Measurements from ENCODE around the gene NLRP6.

NLRP6 gene

DNA sequence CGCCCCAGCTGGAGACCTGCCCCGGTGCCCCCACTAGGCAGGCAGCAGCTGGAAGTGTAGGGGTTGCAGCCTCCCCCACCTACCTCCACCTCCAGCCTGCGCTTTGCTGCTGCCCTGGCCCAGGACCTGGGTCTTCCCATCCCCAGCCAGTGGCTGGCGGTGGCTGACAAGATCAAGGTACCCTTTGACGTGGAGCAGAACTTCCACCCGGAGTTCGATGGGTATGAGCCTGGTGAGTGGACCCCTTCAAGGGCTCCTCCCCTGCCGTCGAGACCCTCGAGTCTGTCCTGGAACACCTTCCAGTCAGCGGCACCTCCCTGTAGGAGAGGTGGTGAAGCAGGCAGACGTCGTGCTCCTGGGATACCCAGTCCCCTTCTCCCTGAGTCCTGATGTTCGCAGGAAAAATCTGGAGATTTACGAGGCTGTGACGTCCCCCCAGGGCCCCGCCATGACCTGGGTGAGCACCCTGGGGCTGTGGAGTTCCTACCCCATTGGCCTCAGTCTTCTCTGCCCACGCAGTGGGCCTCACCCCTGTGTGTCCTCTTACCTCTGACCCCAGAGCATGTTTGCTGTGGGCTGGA is 15.2 kb downstream of the NLRP6 start:
- DNase-seq (ENCODE audit: low read depth in 2 of 2): no peak

DNA sequence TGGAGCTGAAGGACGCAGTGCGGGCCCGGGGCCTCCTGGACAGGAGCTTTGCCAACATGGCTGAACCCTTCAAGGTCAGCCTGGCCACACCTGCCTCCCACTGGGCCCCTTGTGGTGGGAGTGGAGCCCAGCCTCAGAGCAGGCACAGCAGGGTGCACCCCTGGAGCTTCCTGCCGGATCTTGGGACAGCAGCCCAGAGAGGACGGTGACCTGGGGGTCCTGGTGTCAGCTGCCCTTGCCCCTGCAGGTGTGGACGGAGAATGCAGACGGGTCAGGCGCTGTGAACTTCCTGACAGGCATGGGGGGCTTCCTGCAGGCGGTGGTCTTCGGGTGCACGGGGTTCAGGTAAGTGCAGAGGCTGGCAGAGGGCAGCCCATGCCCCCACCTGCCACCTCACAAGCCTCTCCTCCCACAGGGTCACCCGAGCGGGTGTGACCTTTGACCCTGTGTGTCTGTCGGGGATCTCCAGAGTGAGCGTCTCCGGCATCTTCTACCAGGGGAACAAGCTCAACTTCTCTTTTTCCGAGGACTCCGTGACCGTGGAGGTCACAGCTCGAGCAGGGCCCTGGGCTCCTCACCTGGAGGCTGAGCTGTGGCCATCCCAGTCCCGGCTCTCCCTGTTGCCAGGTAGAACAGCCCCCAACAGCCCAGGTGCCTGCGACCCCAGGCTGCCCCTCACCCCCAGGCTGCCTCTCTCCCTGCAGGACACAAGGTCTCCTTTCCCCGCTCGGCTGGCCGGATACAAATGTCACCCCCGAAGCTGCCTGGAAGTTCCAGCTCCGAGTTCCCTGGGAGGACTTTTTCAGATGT is 15.8 kb downstream of the NLRP6 start:
- DNase-seq (ENCODE audit: low read depth in 2 of 2): no peak

DNA sequence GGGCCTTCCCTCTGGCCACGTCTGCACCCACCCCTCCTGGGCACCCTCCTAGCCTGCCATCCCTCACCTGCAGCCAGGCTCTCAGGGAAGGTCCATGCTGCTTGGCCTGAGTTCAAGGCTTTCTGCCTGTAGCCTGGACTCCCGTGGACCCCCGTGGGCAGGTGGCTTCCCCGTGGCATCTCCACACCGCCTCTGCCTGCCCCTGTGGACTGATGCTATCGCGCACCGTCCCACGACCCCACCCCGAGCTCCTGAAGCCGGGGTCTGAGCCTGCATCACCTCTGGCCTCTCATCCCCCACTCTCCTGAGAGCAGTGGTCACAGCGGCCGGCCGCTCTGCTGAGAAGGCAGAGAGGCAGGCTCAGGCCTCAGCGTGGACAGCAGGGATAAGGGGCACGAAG is 16.6 kb downstream of the NLRP6 start:
- no peak for DNase-seq (ENCODE audit: low read depth in 2 of 2)

DNA sequence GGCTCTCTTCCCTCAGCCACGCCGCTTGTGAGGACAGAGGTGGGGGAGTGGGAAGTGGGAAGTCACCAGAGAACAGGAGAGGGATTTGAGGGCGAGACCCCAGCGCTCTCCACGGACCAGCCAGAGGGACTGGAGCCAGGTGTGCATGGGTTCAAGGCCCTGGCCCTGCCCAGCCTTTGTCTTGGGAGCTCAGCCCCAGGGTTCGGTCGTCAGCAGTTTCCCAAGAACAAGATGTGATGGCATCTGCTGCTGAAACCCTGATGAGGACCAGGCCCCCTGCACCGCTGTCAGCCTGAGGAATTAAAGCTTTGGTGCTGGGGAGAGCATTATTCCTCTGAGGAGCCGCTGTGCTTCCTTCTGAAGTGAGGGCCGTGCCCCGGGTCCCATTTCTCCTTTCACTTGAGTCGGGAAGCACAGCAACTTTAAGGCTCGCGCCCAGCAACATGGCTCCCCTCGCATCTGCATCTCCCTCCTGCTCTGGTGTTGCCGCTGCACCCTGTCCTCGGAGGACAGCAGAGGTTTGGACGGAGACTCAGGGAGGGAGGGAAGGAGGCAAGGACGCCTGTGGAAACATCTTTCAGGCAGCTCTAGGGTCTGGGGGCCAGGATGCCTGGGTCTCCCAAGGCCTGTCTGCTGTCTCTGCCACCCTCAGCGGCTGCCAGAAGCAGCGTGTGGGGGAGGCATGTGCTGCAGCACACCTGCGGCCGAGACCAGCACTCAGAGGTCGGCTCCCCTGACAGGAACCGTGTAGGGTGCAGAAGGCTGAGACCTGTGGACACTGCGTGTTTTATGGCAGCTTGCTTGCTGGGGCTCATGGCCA is 17.4 kb downstream of the NLRP6 start:
- no peak for DNase-seq (ENCODE audit: low read depth in 2 of 2)

DNA sequence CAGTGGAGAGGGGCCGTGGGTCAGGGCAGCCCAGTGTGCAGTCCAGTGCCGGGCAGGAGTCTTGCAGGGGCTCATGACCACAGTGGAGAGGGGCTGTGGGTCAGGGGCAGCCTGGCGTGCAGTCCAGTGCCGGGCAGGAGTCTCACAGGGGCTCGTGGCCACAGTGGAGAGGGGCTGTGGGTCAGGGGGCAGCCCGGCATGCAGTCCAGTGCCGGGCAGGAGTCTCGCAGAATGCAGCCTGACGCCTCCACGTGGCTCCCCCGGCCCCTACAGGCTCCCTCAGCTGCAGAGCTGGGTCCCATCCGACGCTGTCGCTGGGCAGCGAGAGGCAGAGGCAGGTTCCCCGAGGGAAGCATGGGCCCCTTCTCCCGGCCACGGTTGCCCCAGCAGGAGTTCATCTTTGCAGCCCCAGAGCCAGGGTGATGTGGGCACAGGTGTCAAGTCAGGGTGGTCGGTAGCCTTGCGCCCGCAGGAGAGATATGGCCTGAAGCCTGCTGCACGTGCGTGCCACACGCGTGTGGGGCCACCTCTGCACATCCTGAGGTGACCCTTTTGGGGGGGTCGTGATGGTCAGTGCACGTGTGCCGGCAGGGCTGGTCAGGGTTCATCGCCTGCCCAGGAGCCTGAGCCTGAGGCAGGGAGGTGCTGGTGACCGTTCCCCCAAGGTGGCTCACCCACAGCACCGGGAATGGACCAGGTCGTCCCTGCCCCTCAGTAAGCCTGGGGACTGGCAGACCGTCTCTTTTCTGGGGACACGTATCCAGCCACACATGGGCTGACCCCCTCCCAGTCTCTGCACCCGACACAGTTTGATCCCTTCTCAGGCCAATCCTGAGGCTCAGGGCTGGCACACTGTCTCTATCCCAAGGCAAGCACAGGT is 18.2 kb downstream of the NLRP6 start:
- no peak for DNase-seq (ENCODE audit: low read depth in 2 of 2)

DNA sequence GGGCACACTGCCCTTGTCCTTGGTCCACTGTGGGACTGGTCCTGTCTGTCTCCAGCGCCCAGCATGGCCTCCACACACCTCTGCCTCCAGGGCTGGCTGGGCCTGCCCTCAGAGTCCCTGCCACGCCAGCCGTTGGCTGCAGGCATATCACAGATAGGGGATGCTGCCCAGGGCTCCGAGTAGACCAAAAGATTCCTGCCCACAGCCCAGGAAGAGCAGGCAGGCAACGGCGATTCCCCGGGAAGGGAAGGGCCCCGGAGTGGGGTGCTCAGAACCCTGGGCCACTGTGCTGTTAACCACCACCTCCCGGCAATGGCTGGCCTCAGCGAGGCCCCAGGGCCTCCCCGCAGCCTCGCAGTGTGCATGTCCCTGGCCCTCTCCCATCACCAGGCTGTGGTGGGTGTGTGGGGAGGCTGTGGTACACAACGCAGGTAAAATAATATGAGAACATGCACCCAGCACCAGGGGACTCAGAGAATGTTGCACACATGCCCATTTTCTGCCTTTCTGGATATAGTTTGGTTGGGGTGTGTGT is 18.9 kb downstream of the NLRP6 start:
- no peak for DNase-seq (ENCODE audit: low read depth in 2 of 2)

DNA sequence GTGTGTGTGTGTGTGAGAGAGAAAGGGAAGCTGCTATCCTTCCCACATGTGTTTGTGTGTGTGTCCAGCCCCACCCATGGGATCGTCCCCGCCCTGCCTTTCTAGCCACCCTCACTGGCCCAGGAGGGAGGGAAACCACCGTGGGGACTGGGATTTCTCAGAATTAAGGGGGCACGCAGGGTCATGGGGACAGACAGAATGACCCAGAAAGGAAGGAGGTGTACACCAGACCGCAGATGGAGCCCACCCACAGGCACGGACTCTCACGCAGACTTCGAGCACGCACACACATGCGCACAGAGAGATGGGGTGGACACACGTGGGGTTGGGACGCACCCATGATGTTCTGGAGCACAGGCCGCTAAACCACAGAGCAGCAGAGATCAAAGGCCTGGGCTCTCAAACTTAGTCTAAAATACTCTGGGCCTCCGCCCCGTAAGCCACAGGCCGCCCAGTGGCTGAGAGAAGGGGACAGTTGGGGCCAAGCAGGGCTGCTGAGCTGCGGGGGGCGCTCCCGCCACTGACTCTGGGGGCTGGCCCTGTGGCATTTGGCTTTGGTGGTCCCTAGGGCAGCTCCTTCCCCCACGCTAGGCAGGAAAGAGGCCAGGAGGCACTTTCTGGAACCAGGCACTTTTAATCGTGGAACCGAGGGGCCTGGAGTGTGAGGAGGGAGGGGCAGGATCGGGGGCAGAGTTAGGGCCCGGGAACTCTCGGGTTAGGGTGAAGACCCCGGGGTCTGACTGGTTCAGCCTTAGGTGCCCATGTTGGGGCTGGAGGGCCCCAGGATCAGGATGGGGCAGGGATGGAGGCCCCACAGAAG is 19.6 kb downstream of the NLRP6 start:
- no peak for DNase-seq (ENCODE audit: low read depth in 2 of 2)

DNA sequence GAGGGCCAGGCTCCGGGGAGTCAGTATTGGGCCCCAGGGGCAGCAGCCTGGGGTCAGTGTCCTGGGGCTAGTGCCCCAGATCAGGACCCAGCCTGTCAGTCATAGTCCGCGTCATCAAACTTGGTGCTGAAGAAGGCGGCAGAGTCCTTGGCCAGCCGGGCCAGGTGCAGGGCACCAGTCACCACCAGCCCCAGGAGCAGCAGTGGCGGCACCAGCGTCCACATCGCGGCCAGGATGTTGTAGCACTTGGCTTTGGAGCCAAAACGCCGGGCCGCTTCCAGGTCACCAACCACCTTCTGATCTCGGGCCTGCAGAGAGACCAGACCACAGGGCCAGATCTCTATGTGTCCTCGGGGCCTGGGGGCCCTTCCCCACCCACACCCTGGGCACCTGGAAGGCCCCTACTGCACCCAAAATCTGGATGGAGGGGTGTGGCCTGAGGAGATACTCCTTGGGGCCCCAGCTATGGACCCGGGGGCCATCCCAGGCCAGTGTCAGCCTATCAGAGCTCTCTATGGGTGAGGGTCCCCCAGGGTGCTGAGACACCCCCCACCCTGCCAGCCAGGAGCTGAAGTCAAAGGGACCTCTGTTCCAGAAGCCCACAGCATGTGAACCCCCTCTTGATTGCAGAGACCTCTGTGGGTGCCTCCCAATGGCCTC is 20.3 kb downstream of the NLRP6 start:
- no peak for DNase-seq (ENCODE audit: low read depth in 2 of 2)

DNA sequence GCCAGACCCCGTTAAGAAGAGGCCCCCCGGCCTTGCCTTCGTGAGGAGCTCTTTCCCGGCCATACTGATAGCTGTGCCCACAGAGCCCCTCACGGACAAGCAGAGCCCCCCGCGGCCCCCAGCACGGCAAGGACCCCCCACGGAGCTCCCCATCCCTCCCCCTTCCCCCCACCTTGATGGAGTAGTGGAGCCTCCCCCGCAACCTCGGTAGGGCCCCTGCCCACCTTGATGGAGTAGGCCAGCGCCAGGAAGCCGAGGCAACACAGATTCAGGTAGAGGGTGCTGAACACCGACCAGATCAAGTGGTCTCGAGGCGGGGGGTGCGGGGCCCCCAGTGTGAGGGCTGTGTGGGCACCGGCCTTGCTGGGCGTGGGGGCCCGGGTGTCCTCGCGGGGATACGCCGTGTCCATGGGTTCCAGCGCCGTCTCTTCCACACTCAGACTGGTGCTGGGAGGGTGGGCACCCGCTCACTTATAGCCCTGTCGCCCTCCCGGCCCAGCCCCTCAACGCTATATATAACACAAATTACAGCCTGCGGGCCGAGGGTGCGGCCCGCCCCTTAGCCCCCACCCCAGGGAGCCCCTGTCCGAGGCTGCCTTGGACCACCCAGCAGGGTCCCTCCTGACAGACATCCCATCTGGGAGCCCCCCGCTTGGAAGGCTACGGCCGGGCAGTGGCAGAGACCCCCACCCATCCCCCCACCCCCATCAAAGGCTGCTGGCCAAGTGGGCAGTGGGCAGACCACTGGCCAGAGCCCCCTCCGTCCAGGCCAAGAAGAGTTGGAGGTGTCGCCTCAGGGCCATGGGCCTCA is 21.1 kb downstream of the NLRP6 start, which contains the start of gene IFITM5:
IFITM5 (minus strand) TSS at position 446 of the 811 bp plus-strand sequence; CDS start at position 410, 36 bp downstream.
- DNase-seq (ENCODE audit: low read depth in 2 of 2): no peak

DNA sequence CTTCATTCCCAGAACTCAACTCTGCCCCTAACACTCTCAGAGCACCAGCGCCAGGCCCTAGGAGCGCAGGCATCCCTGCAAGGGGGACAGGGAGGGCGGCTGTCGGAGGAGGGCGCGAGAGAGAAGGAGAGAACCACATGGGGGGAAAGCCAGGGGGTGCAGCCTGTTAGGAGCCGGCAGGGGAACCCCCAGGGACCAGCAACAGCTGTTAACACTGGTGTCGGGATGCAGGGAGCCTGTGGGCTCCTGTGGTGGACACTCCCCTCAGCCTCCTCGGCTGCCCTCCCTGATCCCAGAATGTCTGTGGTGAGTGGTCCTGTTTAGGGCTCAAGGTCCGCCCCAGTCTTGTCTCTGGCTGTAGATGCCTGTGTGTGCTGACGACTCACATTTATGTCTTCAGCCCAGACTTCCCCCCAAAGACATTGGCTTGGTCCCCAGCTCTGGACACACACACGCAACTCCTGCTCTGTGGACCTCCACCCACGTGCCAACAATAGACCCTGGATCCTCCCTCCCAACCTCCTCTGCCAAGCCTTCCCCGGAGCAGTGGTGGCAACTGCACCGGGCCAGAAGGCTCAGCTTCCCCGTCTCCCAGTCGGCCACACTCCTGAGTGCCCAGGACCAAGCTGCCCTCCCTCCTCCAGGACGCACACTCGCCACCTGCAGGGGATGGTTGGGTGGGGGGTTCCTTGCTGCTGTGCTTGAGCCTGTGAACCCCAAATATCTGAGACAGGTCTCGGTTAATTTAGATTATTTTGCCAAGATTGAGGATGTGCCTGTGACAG is 21.9 kb downstream of the NLRP6 start:
- no peak for DNase-seq (ENCODE audit: low read depth in 2 of 2)

DNA sequence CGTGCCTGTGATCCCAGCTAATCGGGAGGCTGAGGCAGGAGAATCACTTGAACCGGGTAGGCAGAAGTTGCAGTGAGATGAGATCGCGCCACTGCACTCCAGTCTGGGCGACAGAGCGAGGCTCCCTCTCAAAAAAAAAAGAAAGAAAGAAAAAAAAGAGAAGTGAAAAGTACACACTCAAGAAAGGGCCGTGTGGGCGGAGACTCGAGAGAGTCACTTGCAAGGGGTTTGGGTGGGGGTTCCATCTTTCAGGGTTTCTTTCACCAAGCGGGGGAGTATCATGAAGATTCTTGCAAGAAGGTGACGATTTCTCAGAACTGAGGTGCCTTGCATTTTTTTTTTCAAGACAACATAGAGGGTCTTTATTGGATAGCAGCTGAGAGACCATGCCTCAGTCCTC is 25.2 kb downstream of the NLRP6 start:
- DNase-seq (ENCODE audit: low read depth in 2 of 2): no peak

DNA sequence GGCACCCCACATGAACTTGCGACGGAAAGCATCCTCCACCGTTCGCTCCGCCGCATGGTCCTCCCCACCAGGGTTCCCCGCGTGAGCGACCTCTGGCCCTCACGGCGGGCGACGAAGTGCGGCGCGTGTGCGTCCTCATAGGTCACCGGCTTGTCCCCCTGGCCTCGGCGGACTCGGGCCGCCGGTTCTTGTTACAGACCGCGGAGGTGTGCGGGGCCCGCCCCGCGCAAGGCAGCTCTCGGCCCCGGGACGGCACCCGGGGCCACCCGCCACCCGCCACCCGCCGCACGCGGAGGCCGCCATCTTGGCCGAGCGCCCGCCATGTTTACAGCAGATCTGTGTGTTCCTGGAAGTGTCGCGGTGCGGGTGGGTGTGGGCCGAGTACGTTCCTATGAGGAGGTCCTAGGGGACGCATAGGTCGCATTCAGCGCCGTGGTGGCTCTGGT is 25.9 kb downstream of the NLRP6 start:
- no peak for DNase-seq (ENCODE audit: low read depth in 2 of 2)

DNA sequence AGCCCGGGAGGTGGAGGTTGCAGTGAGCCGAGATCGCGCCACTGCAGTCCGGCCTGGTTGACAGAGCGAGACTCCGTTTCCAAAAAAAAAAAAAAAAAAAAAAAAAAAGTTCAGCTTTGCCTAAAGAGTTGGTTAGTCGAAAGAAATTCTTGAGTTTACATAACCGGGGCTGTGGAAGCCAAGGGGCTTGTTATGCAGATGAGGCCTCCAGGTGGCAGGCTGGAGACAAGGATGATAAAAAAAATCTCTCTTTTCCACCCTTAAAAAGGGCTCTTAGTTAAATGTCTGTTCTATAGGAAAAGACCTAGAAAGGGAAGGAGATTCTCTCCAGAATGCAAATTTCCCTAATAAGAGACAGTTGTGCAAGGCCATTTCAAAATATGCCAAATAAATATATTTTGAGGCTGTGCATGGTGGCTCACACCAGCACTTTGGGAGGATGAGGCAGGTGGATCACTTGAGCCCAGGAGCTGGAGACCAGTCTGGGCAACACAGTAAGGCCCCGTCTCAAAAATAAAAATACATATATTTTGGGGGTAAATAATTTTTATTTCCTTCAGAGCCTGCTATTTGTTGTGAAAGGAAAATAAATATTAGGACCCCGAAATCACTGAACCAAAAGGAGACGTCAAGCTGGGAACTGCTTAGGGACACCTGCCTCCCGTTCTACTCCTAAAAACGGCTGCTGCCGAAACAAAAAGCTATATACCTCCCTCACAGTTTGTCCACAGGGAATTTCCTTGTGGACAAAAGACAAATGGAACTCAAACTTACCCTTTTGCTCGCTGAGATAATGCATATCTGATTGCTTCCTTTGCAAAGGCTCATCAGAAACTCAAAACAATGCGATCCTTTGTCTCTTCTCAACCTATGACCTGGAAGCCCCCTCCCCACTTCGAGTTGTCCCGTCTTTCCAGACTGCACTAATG is 27.0 kb downstream of the NLRP6 start:
- no peak for DNase-seq (ENCODE audit: low read depth in 2 of 2)

DNA sequence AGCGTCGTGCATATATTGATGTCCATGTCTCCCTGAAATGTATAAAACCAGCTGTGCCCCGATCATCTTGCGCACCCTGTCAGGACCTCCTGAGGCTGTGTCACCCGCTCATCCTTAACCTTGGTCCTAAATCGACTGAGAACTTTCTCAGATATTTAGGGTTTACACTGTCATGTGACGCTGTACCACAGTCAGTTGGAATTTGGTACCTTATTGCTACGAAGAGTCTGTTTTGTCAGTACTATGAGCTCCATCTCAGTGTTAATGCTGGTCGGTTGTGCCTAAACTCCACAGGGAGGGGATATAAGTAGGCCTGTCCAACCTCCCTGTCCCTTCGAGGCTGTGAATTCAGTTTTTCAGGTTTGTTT is 27.6 kb downstream of the NLRP6 start:
- DNase-seq (ENCODE audit: low read depth in 2 of 2): no peak

DNA sequence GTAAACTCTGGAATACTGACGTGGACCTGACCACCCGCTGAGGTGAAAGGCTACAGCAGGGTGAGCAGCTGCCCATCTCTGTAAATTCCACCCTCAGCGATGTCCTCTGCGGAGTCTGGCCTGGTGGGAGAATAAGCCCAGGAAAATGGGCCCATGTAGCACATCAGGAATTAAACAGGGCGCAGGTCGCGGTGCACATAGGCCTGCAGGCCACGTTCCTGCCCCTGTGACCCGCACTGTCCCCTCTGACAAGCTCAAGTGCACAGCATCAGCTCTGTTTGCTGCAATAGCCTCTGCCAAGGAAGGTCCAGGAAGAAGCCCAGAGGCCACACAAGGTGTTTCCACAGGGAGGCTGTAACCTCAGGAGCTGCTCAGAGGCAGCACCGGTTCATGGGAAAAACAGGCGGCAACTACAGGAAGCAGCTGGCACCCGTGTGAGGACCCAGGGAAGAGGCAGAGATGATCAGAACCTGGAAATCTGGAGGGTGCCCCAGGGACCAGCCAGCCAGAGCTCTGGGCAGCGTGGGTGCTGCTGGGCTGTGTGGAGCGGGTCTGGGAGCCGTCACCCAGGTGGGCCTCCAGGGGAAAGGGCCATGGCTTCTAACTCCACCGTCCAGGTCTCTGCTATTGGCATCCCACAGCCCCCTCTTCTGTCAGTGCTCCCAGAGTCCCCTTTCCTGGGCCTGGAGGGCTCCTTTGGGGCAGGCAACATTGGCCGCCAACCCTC is 28.6 kb downstream of the NLRP6 start:
- no peak for DNase-seq (ENCODE audit: low read depth in 2 of 2)
